HFF-Myc (cell line): ENCODE data around the gene USP13.

ENCODE experiments used
- DNase-seq: peaks from one replicate; pipeline ENCODE4 v3.0.0-alpha.2; 2011; ENCODE audit warnings: low read depth; ENCODE audit errors: extremely low read depth
- H3K4me3 ChIP-seq: replicated peaks from 2 replicates; pipeline ENCODE4 v1.5.1; 2011; ENCODE audit warnings: low read depth, mild to moderate bottlenecking, control low read depth, low read length
- TF ChIP-seq, protein P1 (sequence below): IDR thresholded peaks from 2 replicates; pipeline ENCODE4 v1.5.1; 2012; ENCODE audit warnings: mild to moderate bottlenecking, low read depth, low read length, control low read depth; ENCODE audit errors: missing control alignments

The USP13 gene

DNA sequence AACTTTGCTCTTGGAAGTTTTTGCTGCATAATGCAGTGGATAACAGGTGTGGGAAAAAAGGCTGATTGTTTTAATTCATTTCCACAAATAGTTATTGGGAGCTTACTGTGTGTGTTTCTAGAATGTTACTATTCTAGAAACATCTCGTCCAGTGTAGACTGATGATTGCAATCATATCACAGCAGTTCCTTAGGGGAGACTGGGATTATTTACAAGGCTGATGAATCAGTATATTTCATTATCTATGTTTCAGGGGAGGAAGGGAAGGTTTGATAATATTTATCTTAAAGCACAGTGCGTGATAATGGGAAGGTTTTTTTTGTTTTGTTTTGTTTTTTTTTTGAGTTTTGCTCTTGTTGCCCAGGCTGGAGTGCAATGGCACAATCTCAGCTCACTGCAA is 2.4 kb downstream of the USP13 start:
- H3K4me3 ChIP-seq = no peak overlapping the region
- DNase-seq = no peak
- TF ChIP-seq, protein P1, sequence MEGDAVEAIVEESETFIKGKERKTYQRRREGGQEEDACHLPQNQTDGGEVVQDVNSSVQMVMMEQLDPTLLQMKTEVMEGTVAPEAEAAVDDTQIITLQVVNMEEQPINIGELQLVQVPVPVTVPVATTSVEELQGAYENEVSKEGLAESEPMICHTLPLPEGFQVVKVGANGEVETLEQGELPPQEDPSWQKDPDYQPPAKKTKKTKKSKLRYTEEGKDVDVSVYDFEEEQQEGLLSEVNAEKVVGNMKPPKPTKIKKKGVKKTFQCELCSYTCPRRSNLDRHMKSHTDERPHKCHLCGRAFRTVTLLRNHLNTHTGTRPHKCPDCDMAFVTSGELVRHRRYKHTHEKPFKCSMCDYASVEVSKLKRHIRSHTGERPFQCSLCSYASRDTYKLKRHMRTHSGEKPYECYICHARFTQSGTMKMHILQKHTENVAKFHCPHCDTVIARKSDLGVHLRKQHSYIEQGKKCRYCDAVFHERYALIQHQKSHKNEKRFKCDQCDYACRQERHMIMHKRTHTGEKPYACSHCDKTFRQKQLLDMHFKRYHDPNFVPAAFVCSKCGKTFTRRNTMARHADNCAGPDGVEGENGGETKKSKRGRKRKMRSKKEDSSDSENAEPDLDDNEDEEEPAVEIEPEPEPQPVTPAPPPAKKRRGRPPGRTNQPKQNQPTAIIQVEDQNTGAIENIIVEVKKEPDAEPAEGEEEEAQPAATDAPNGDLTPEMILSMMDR = no peak

GRCh38 chr3:179658606-179659005 is 5.8 kb downstream of the USP13 start:
- TF ChIP-seq, protein P1 = no peak
- no peak for DNase-seq
- no peak overlapping the region for H3K4me3 ChIP-seq

DNA sequence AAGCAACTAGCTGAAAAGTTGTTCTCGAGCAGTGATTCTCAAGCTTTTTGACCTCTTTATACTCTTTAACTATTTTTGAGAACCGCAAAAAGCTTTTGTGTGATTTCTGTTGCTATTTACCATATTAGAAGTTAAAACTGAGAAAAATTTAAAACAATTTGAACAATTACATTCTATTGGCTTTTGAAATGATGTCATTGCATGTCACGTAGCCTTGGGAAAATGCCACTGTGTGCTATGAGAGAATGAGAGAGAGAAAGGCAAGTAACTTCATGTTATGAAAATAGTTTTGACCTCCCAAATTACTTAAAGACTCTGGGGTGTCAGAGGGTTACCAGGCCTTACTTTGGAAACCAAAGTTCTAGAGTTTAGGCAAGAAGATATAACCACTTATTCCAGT is 8.0 kb downstream of the USP13 start:
- no peak overlapping the region for H3K4me3 ChIP-seq
- TF ChIP-seq, protein P1 = no peak
- no peak for DNase-seq

GRCh38 chr3:179661777-179662176 is 8.9 kb downstream of the USP13 start:
- TF ChIP-seq, protein P1 = no peak
- H3K4me3 ChIP-seq = no peak overlapping the region
- no peak for DNase-seq

DNA sequence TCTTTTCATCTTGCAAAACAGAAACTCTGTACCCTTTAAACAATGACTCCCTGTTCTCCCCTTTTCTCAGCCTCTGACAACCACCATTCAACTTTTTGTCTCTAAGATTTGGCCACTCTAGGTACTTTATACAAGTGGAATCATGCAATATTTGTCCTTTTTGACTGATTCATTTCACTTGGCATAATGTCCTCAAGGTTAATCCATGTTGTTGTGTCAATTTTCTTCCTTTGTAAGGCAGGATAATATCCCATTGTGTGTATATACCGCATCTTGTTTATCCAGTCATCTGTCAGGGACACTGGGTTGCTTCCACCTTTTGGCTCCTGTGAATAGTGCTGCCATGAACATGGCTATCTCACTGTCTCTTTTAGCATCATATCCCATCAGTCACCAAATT is 10.3 kb downstream of the USP13 start:
- H3K4me3 ChIP-seq = no peak overlapping the region
- TF ChIP-seq, protein P1 = no peak
- no peak for DNase-seq

- TF ChIP-seq, protein P1 = no peak
- DNase-seq = no peak
- H3K4me3 ChIP-seq = no peak overlapping the region
These were observed 13.2 kb downstream of the USP13 start for GRCh38 chr3:179666030-179666429.

DNA sequence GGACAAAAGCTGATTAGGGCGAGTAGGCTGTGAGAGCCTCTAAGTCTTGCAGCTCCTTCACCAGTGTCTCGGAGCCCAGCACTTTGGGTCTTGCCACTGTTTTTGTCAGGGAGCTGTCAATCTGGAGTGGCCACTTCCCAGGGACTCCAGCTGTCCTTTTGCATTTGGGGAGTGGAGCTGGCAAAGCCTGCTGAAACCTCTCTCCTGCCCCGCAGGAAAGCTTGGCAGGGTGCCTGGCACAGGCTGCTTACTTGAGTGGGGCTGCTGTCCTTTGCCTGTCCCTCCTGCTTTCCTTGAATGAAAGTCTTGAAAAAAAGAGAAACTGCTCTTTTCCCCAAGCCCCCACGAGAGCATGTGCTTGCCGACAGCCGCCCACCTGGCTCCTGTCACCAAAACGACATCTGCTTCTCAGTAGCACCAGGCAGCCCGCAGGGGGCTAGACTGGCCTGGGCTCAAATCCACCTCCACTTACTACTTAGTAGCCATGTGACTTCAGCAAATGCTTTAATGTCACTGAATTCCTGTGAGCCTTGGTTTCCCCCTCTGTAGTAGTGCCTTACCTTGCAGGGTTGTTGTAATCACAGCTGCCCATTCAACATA is 13.7 kb downstream of the USP13 start:
- TF ChIP-seq, protein P1 = no peak
- DNase-seq = no peak
- H3K4me3 ChIP-seq = no peak overlapping the region
